ENCODE results near the gene SMR3A.

DNA sequence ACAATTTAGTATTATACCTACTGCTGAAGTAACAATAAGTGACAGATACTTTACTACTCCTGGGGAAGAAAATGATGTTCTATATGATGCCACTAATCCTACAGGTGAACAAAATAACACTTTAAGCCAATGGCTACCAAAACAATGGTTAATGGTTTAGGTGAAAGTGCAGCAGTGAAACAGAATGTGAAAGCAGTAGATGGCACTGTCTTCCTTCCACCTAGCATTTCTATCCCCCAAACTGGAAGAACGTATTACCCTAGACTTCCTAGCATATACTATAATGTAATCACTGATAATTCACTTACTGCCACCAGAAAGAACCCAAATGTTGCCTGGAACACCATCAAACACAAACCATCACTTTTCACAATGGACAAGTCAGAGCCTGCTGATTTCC is 44.6 kb upstream of the SMR3A start:
- TF ChIP-seq, protein P1, sequence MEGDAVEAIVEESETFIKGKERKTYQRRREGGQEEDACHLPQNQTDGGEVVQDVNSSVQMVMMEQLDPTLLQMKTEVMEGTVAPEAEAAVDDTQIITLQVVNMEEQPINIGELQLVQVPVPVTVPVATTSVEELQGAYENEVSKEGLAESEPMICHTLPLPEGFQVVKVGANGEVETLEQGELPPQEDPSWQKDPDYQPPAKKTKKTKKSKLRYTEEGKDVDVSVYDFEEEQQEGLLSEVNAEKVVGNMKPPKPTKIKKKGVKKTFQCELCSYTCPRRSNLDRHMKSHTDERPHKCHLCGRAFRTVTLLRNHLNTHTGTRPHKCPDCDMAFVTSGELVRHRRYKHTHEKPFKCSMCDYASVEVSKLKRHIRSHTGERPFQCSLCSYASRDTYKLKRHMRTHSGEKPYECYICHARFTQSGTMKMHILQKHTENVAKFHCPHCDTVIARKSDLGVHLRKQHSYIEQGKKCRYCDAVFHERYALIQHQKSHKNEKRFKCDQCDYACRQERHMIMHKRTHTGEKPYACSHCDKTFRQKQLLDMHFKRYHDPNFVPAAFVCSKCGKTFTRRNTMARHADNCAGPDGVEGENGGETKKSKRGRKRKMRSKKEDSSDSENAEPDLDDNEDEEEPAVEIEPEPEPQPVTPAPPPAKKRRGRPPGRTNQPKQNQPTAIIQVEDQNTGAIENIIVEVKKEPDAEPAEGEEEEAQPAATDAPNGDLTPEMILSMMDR (IDR thresholded peaks at IDR 0.05; ENCODE audit: poor library complexity): no peak
- TF ChIP-seq EZH2 (IDR thresholded peaks at IDR 0.05; ENCODE audit: borderline replicate concordance): no peak

Measured in hepatocyte (in vitro differentiated cells).